Neural cell (in vitro differentiated cells): ENCODE results near the gene RASL10A. TPM values are rescaled to one million over a fixed set of nuclear protein-coding genes. Genes with fewer than 3 reads are reported as not detected.

ENCODE experiments used
- H2AFZ ChIP-seq: fragments of 200-600, 300-800 bp; sonication (generic), shearing (Covaris generic); 2 replicates; pipeline ENCODE4 v1.6.0; 2014; ENCODE audit warnings: low read depth, mild to moderate bottlenecking, antibody characterized with exemption, low read length, moderate library complexity
- H3F3A ChIP-seq: fragments of 200-600 bp; shearing (Covaris generic); 2 replicates; pipeline ENCODE4 v1.6.1; 2016; ENCODE audit warnings: mild to moderate bottlenecking, moderate library complexity, mixed read lengths, antibody characterized with exemption, low read length; ENCODE audit not compliant: insufficient read depth, poor library complexity, severe bottlenecking
- H3K27ac ChIP-seq: fragments of 200-600, 300-800 bp; sonication (generic), shearing (Covaris generic); 2 replicates; pipeline ENCODE4 v1.5.1; 2014; ENCODE audit warnings: mild to moderate bottlenecking, low read length, moderate library complexity
- H3K27me3 ChIP-seq: fragments of 300-800, 200-600 bp; sonication (generic), shearing (Covaris generic); 2 replicates; pipeline ENCODE4 v1.6.0; 2014; ENCODE audit warnings: mild to moderate bottlenecking, low read depth, low read length, moderate library complexity; ENCODE audit not compliant: insufficient read depth
- H3K36me3 ChIP-seq: fragments of 300-800, 200-600 bp; sonication (generic), shearing (Covaris generic); 2 replicates; pipeline ENCODE4 v1.5.1; 2014; ENCODE audit warnings: mild to moderate bottlenecking, antibody characterized with exemption, low read length, moderate library complexity; ENCODE audit not compliant: insufficient read depth
- H3K4me2 ChIP-seq: fragments of 300-800, 200-600 bp; sonication (generic), shearing (Covaris generic); 2 replicates; pipeline ENCODE4 v1.6.0; 2014; ENCODE audit warnings: mild to moderate bottlenecking, low read length
- H3K4me3 ChIP-seq: fragments of 300-800, 200-600 bp; sonication (generic), shearing (Covaris generic); 2 replicates; pipeline ENCODE4 v1.5.1; 2014; ENCODE audit warnings: mild to moderate bottlenecking, low read length, moderate library complexity
- H3K79me2 ChIP-seq: fragments of 200-600 bp; shearing (Covaris generic); replicated peaks from 2 replicates; pipeline ENCODE4 v1.6.0; 2014; ENCODE audit warnings: mild to moderate bottlenecking, low read length, moderate library complexity; ENCODE audit not compliant: insufficient read depth
- H3K9ac ChIP-seq: fragments of 300-800, 200-600 bp; sonication (generic), shearing (Covaris generic); 2 replicates; pipeline ENCODE4 v1.6.1; 2016; ENCODE audit warnings: mild to moderate bottlenecking, low read length, mixed read lengths
- H3K9me2 ChIP-seq: fragments of 200-600 bp; shearing (Covaris generic); 2 replicates; pipeline ENCODE4 v1.6.1; 2016; ENCODE audit warnings: mild to moderate bottlenecking, low read length, mixed read lengths; ENCODE audit not compliant: insufficient read depth
- H3K9me3 ChIP-seq: fragments of 200-600, 300-800 bp; sonication (generic), shearing (Covaris generic); 2 replicates; pipeline ENCODE4 v1.6.1; 2016; ENCODE audit warnings: mild to moderate bottlenecking, mixed run types, low read length, moderate library complexity, mixed read lengths
- H4K20me1 ChIP-seq: fragments of 200-600 bp; shearing (Covaris generic); 2 replicates; pipeline ENCODE4 v1.6.1; 2016; ENCODE audit warnings: mild to moderate bottlenecking, mixed run types; ENCODE audit not compliant: insufficient read depth
- CTCF ChIP-seq: fragments of 450-650 bp; IDR thresholded peaks from 2 replicates; pipeline ENCODE4 v1.5.1; 2014; ENCODE audit warnings: antibody characterized with exemption, mild to moderate bottlenecking, moderate library complexity; ENCODE audit not compliant: poor library complexity, severe bottlenecking
- EP300 ChIP-seq: fragments of 450-650 bp; conservative IDR thresholded peaks from 2 replicates; pipeline ENCODE4 v1.6.1; 2014; ENCODE audit warnings: antibody characterized with exemption, mild to moderate bottlenecking, moderate library complexity; ENCODE audit not compliant: poor library complexity, severe bottlenecking
- EZH2 ChIP-seq: fragments of 200-600, 300-800 bp; shearing (Covaris generic), sonication (generic); IDR thresholded peaks from 2 replicates; pipeline ENCODE4 v1.6.1; 2014; ENCODE audit warnings: antibody characterized with exemption, low read length, borderline replicate concordance, mild to moderate bottlenecking; ENCODE audit not compliant: insufficient read depth, poor library complexity, severe bottlenecking
- MXI1 ChIP-seq: fragments of 450-650 bp; conservative IDR thresholded peaks from 2 replicates; pipeline ENCODE4 v1.6.1; 2014; ENCODE audit warnings: antibody characterized with exemption, mild to moderate bottlenecking; ENCODE audit not compliant: poor library complexity, severe bottlenecking
- POLR2AphosphoS5 ChIP-seq: IDR thresholded peaks from 2 replicates; pipeline ENCODE4 v1.6.1; 2012
- RAD21 ChIP-seq: fragments of 450-650 bp; conservative IDR thresholded peaks from 2 replicates; pipeline ENCODE4 v1.6.1; 2014; ENCODE audit warnings: antibody characterized with exemption, mild to moderate bottlenecking, moderate library complexity
- REST ChIP-seq: IDR thresholded peaks from 2 replicates; pipeline ENCODE4 v1.6.1; 2012; ENCODE audit warnings: borderline replicate concordance
- TAF1 ChIP-seq: IDR thresholded peaks from 2 replicates; pipeline ENCODE4 v1.6.1; 2012; ENCODE audit warnings: low read depth
- polyA plus RNA-seq: library from polyadenylated mRNA; depleted of rRNA; stranded (reverse); fragments of >200 nt; gene quantifications from 2 replicates; pipeline ENCODE4 v1.2.3, GENCODE V29; 2014

Gene RASL10A
- polyA plus RNA-seq, 1 donor from 2014 or later, result 3.0 TPM

- Histone ChIP-seq H3K9ac (no peak overlapping the region), H3K4me3 (no peak overlapping the region), H3K9me2 (no peaks in the 10 kb centered on the region), H4K20me1 (no peaks in the 10 kb centered on the region), H2AFZ (no peak overlapping the region), H3K9me3 (no peaks in the 10 kb centered on the region), H3K79me2 (no peaks in the 10 kb centered on the region), H3K4me2 (no peak overlapping the region), H3F3A (no peaks in the 10 kb centered on the region), H3K27me3 (no peaks in the 10 kb centered on the region), H3K36me3 (no peaks in the 10 kb centered on the region), H3K27ac (no peak overlapping the region)
- TF ChIP-seq CTCF (no peak), EZH2 (no peak), MXI1 (no peak), TAF1 (no peak), REST (no peak), RAD21 (no peak), EP300 (no peak)
Observed at GRCh38 chr22:29334696-29335344, 19.3 kb upstream of the RASL10A start.

GRCh38 chr22:29334148-29334547, 18.7 kb upstream of the RASL10A start:
- H2AFZ ChIP-seq, result no peak overlapping the region
- H3F3A ChIP-seq, result no peaks in the 10 kb centered on the region
- no peak overlapping the region for H3K9ac ChIP-seq
- H3K4me2 ChIP-seq, result no peak overlapping the region
- H3K27me3 ChIP-seq, result no peaks in the 10 kb centered on the region
- H3K36me3 ChIP-seq, result no peaks in the 10 kb centered on the region
- H4K20me1 ChIP-seq, result no peaks in the 10 kb centered on the region
- TF ChIP-seq REST, result no peak
- TF ChIP-seq CTCF, result no peak
- TF ChIP-seq POLR2AphosphoS5, result no peak
- no peak overlapping the region for H3K4me3 ChIP-seq
- no peaks in the 10 kb centered on the region for H3K9me3 ChIP-seq
- no peaks in the 10 kb centered on the region for H3K79me2 ChIP-seq
- H3K27ac ChIP-seq, result no peak overlapping the region
- H3K9me2 ChIP-seq, result no peaks in the 10 kb centered on the region
